GM21576 (cell line): ENCODE data around the gene HEXIM1.
A peak's percentile ranks its signal among the peaks of the same experiment; 100 is the strongest.

ENCODE experiments used
- ATAC-seq: cut with Tn5 transposase; IDR thresholded peaks from one replicate; pipeline ENCODE4 v1.9.1; 2021; ENCODE audit warnings: mild to moderate bottlenecking, moderate library complexity; ENCODE audit not compliant: unreplicated experiment

The HEXIM1 gene

GRCh38 chr17:45144199-45145034 is 3.9 kb upstream of the HEXIM1 start:
- no peak for ATAC-seq

DNA sequence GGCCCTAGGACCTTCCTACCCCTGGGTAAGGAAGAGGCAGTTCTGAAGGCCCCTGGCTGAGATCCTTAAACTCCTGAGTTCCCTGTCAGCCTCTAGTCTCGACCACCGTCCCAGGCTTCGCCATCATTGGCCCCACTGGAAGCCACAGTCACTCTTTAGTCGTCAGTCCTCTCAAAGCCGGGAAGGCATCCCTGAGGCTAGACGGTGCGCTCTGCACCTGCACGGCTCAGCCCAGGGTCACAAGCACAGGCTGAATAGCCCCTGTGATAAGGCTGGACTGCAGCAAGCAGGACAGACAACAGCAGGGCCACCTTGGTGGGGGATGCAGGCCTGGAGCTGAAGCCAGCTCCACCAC is 3.3 kb upstream of the HEXIM1 start:
- ATAC-seq = no peak

DNA sequence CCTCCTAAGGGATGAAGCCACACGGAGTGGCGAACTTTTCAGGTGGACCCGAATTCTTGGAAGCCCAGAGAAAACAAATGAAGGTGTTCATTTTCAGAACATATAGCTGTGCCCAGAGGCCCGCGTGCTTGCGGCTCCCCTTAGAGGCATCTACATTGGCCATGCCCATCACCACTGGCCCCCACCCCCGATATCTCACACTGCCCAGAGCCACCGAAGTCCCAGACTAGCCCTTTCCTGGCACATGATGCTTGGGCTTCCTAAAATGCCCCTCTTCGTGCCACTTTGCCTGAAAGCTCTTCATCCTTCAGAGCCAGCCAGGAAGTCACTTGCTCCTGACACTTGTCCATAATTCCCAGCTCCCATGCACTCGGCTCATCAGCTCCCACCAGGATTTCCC is 2.1 kb upstream of the HEXIM1 start:
- ATAC-seq = no peak

GRCh38 chr17:45146592-45146889 is 1.7 kb upstream of the HEXIM1 start:
- no peak for ATAC-seq

DNA sequence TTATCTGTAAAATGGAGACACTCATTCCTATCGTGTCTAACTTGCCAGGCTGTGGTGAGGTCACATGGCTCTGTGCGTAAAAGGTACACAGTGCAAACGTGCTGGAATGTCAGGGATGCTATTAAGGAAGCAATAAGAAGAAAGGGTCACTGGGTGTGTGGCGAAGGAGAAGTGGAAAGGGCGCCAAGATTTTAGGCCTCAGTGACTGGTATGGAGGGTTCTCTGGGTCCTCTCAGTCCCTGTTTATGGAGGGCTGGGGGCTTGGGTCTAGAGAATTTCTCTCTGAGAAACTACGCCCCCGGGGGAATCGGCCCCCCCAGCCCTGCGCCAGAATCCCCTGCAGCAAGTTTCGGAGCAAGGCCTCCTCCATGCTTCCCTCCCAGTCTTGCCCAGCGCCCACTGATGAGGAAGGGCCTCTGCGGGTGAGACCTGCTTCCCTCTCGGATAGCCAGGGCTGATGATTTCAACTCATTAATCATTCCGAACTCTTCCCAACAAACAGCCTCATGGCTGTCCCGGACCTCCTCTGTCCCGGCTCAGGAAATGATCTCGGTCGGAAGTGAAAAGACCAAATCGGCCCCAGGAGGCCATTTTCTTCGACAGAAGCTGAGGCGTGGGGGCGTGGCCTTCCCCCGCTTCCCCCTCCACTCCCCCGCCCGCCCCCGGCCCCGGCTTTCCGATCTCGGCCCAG is 1.2 kb upstream of the HEXIM1 start:
- no peak for ATAC-seq

GRCh38 chr17:45147581-45148182 is 593 bp upstream of the HEXIM1 start:
- no peak for ATAC-seq

DNA sequence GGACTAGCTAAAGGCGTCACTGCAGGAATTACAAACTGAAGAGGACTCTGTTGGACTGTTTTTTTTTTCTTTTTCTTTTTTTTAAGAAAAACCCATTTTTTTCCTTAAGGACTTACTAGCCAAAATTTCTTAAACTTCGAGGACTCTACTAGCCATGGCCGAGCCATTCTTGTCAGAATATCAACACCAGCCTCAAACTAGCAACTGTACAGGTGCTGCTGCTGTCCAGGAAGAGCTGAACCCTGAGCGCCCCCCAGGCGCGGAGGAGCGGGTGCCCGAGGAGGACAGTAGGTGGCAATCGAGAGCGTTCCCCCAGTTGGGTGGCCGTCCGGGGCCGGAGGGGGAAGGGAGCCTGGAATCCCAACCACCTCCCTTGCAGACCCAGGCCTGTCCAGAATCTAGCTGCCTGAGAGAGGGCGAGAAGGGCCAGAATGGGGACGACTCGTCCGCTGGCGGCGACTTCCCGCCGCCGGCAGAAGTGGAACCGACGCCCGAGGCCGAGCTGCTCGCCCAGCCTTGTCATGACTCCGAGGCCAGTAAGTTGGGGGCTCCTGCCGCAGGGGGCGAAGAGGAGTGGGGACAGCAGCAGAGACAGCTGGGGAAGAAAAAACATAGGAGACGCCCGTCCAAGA is 878 bp downstream of the HEXIM1 start:
- no peak for ATAC-seq

- ATAC-seq = no peak
These were observed 1.7 kb downstream of the HEXIM1 start for GRCh38 chr17:45149669-45150664.

DNA sequence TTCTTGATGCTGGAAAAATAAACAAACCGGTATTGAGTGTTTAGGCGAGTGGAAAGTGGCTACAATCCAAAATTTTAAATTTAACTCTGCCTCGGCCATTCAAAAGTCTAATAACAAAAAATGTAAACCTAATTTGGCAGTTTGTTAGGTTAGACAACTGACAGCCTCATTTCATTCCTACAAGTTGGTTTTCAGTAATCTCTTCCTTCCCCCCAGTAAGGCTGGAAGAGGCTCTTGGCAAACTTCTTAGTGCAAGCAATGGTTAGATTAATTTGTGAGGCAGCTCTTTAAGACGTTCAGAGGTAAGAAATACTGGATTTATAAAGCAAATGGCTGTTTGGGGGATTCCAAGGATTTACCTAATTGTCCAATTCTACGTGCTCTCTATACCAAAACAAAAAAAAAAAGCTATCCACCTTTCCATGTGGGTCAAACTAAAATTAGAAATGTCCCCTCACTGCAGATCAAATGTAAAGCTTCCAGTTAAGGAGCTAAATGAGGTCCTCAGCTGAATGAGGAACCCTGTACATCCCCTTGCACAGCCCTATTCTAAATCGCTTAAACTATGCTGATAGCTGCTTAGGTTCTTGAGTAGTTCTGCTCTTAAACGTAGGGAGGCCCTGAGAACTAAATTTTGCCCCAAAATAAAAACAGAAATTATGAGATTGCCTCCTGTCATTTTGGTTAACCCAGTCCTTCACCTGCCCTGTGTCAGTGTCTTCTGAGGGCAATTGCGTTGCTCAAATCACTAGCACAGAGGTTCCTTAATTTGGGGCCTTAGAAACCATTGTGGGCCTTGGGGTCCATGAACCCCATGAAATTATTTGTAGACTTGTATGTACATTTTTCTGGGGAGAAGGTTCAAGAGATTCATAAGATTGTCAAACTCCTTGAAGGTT is 2.9 kb downstream of the HEXIM1 start:
- no peak for ATAC-seq

- ATAC-seq = no peak
These were observed 6.8 kb downstream of the HEXIM1 start for GRCh38 chr17:45155029-45155428.

DNA sequence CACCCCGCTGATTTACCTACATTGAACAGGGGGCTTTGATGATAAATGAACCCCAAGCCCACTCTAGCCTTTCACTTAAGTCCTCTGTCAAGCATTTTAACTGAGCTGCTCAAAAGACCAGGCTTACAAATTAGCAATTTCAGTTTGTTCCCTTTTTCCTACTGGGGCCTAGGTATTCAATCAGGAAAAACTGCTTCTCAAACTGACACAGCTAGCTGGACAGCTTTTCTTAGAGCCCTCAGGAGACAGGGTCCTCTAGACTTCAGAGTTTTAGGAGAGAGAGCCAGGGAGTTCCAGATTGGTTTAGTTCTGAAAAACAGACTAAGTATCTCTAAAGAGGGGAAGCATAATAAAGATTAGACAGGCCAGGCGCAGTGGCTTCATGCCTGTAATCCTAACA is 7.2 kb downstream of the HEXIM1 start:
- no peak for ATAC-seq

DNA sequence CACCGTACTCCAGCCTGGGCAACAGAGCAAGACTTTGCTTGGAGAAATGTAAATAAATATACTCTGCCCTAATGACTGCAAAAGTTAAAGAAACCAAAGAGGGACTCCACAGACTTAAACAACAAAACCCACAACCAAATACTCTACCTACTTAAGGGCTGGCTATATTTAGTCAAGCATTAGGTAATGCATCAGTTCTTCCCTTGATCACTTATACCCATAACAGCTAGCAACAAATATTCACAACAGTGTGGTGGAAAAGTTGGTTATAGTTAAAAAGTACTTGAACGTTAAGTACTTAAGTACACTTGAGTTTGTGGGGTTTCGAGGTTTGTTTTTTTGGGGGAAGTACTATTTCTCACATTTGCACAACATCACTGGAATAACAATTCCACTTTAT is 8.0 kb downstream of the HEXIM1 start:
- no peak for ATAC-seq

- peak; percentile 25 for ATAC-seq
These were observed 12.4 kb downstream of the HEXIM1 start for GRCh38 chr17:45160447-45161287.

DNA sequence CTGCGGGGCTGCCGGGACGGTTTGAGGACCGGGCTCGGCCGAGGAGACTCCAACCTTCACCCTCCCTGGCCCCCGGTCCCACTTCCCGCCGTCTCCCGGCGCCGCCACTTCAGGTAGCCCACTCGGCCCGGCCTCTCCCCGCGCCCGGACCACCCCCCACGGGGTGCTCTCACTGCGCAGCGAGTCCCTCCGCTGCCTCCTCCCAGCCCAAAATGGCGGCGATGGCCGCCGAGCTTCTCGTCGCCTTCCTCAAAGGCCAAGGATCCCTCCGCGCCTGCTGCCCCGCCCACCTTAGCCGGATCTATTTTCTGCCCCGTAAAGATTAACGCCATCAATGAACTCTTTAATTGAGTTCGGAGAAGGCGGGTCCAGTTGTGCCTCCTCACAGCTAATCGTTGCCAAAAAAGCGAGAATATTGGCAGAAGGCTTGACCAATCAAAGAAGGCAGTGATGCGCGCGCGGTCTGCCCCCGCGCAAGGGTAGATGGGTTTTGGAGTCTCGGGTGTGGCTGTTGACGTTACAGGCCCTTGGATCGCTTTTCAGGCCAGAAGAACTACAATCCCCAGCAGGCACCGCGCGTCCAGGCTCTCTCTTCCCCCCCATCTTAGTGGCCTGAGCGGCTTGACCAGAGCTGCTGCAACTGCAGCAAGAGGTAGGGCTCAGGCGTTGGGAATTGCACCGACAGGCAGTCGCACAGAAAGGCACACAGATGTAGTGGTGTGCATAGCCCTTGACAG is 13.2 kb downstream of the HEXIM1 start, which contains the start of gene HEXIM2:
Gene HEXIM2 (plus strand): TSS at position 588 of the 737 bp plus-strand sequence. CDS start 919 bp downstream, outside the sequence.
- ATAC-seq = peak; percentile 86

GRCh38 chr17:45162025-45162687 is 13.9 kb downstream of the HEXIM1 start:
- ATAC-seq = no peak

DNA sequence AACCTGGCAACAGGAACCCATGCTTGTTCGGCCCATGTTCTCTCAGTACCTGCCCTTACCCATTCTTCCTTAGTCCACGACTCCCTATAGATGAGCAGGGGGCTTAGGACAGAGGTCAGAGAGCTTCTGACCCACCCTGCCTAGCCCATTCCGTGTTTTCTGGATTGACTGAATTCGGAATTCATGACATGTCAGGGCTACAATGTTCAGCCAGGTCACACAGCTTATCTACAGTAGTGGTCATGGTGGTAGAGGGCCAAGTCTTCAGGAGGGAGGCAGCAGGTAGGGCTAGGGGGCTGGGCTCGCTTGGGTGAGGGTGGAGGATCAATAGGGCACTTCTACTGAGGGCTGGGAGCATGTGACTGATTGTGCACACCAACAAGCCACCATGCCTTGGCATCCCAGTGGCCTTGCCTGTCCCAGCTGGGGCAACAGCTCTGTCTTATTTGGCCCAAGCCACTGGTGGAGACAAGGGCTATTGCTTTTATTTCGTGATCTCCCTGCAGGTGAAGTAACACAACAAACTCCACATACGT is 16.5 kb downstream of the HEXIM1 start:
- no peak for ATAC-seq
